Panc1 (cell line): ENCODE data around the gene TMX1. TPM values are rescaled to one million over a fixed set of nuclear protein-coding genes. Genes with fewer than 3 reads are reported as not detected.

Source experiments
- ATAC-seq: fragments of 200-7000 bp; cut with Tn5 transposase; 2 replicates; pipeline ENCODE4 v1.9.1; 2020; ENCODE audit warnings: mild to moderate bottlenecking, moderate library complexity
- BruUV-seq: library from RNA; stranded (reverse); fragments of 400-500 nt; replicated peaks from 2 replicates; lab custom pipeline; 2021; lab: Mats Ljungman, UMichigan
- CTCF ChIA-PET: fragments of 300-600 bp; sonication (Branson Sonifier 250); formaldehyde crosslinking; loops from one replicate; lab custom pipeline; 2022; ENCODE audit warnings: antibody characterized with exemption; lab: Charles Lee
- POLR2A ChIA-PET: fragments of 300-600 bp; sonication (Branson Sonifier 250); formaldehyde crosslinking; loops from one replicate; lab custom pipeline; 2022; ENCODE audit warnings: antibody characterized with exemption; lab: Charles Lee
- DNase-seq: peaks from one replicate; pipeline ENCODE4 v3.0.0-alpha.2; 2010; ENCODE audit warnings: low read depth, low spot score
- H3K27ac ChIP-seq: 2 replicates; pipeline ENCODE4 v1.5.1; 2011; ENCODE audit warnings: mild to moderate bottlenecking, low read length, inconsistent platforms
- H3K27me3 ChIP-seq: fragments of 200-500 bp; sonication (Bioruptor generic); 2 replicates; pipeline ENCODE4 v1.6.0; 2014; ENCODE audit warnings: low read length, inconsistent platforms; ENCODE audit not compliant: control insufficient read depth, insufficient read depth
- H3K36me3 ChIP-seq: fragments of 200-500 bp; sonication (Bioruptor generic); 2 replicates; pipeline ENCODE4 v1.5.1; 2014; ENCODE audit warnings: inconsistent platforms, mild to moderate bottlenecking, low read length, moderate library complexity; ENCODE audit not compliant: control insufficient read depth, insufficient read depth
- H3K4me1 ChIP-seq: 2 replicates; pipeline ENCODE4 v1.5.1; 2011; ENCODE audit warnings: inconsistent platforms, mild to moderate bottlenecking, low read length, moderate library complexity; ENCODE audit not compliant: control insufficient read depth, insufficient read depth
- H3K4me3 ChIP-seq, 2 experiments: 2 replicates each; pipeline ENCODE4 v1.5.1; 2011 to 2012; ENCODE audit warnings: low read depth in 2 of 2, low read length in 2 of 2, mild to moderate bottlenecking in 2 of 2, inconsistent platforms in 1 of 2, moderate library complexity in 1 of 2
- H3K9me3 ChIP-seq: fragments of 200-500 bp; sonication (Bioruptor generic); 2 replicates; pipeline ENCODE4 v1.5.1; 2014; ENCODE audit warnings: low read depth, mild to moderate bottlenecking, inconsistent platforms, low read length, moderate library complexity; ENCODE audit not compliant: control insufficient read depth, insufficient read depth
- CTCF ChIP-seq: fragments of 450-650 bp; IDR thresholded peaks from 2 replicates; pipeline ENCODE4 v1.5.1; 2017; ENCODE audit warnings: mild to moderate bottlenecking
- POLR2AphosphoS5 ChIP-seq: IDR thresholded peaks from 2 replicates; pipeline ENCODE4 v1.6.1; 2012; ENCODE audit warnings: mild to moderate bottlenecking, low read depth, low read length, moderate library complexity
- REST ChIP-seq, 2 experiments: IDR thresholded peaks; 2 replicates each; pipeline ENCODE4 v1.6.1; 2011 to 2012; ENCODE audit warnings: low read depth in 2 of 2, control low read depth in 1 of 2, low read length in 1 of 2, mild to moderate bottlenecking in 1 of 2, moderate library complexity in 1 of 2; ENCODE audit not compliant: insufficient read depth in 1 of 2
- SIN3A ChIP-seq: IDR thresholded peaks from 2 replicates; pipeline ENCODE4 v1.6.1; 2012; ENCODE audit warnings: low read depth, mild to moderate bottlenecking, low read length, moderate library complexity, borderline replicate concordance; ENCODE audit not compliant: insufficient read depth
- TCF7L2 ChIP-seq: IDR thresholded peaks from 2 replicates; pipeline ENCODE4 v1.6.1; 2011; ENCODE audit warnings: mild to moderate bottlenecking, low read depth, low read length, inconsistent platforms
- in situ Hi-C: cut with HindIII; loops from 2 replicates; pipeline ENCODE4 v1.10.0; 2016; ENCODE audit warnings: low sequenced_read_pairs, low pct_unique_long_range_greater_than_20kb
- intact Hi-C: fragments of 100-400 bp; cut with micrococcal nuclease; formaldehyde crosslinking; loops from one replicate; pipeline ENCODE4 v1.10.0; 2022; ENCODE audit not compliant: unreplicated experiment
- total RNA-seq: library from RNA; stranded (reverse); gene quantifications from one replicate; pipeline ENCODE4 v1.2.1, GENCODE V29; 2021; ENCODE audit not compliant: unreplicated experiment

TMX1 gene
- total RNA-seq, 1 experiment from 2014 or later, result 34.9 TPM

- Histone ChIP-seq H3K4me1 (no peaks in the 10 kb centered on the region), H3K27me3 (peaks cover 2% of the 10 kb centered on the region; the same call in 1 of the 2 replicates), H3K36me3 (no peaks in the 10 kb centered on the region), H3K4me3 (no peak overlapping the region), H3K27ac (no peak overlapping the region), H3K9me3 (no peaks in the 10 kb centered on the region)
- DNase-seq (no peak), ATAC-seq (no peak)
- ChIA-PET POLR2A (no interaction called here), CTCF (no interaction called here)
- intact Hi-C loops, result no loop called here
- in situ Hi-C loops, result no loop called here
- BruUV-seq, result no TSS peak
- TF ChIP-seq TCF7L2, result no peak
Observed at GRCh38 chr14:51202914-51203665, 37.0 kb upstream of the TMX1 start.

- intact Hi-C loops (no loop called here), in situ Hi-C loops (no loop called here)
- Histone ChIP-seq H3K4me1 (no peaks in the 10 kb centered on the region), H3K27ac (no peak overlapping the region), H3K27me3 (peaks cover 2% of the 10 kb centered on the region; the same call in 1 of the 2 replicates), H3K9me3 (no peaks in the 10 kb centered on the region), H3K36me3 (no peaks in the 10 kb centered on the region), H3K4me3 (no peak overlapping the region)
- TF ChIP-seq REST (IDR thresholded peaks at IDR 0.05; ENCODE audit: insufficient read depth in 1 of 2, low read depth in 2 of 2, low read length in 1 of 2), result no peak
- no peak for TF ChIP-seq SIN3A
- no TSS peak for BruUV-seq
- DNase-seq (no peak), ATAC-seq (no peak)
- ChIA-PET POLR2A (no interaction called here), CTCF (no interaction called here)
Observed at GRCh38 chr14:51203881-51204280, 36.2 kb upstream of the TMX1 start.

GRCh38 chr14:51205486-51205885, 34.6 kb upstream of the TMX1 start:
- in situ Hi-C loops (no loop called here), intact Hi-C loops (no loop called here)
- no peaks in the 10 kb centered on the region for H3K4me1 ChIP-seq
- ChIA-PET POLR2A (no interaction called here), CTCF (no interaction called here)
- no TSS peak for BruUV-seq
- TF ChIP-seq POLR2AphosphoS5, result no peak
- TF ChIP-seq CTCF, result no peak
- no peak for TF ChIP-seq REST (IDR thresholded peaks at IDR 0.05; ENCODE audit: insufficient read depth in 1 of 2, low read depth in 2 of 2, low read length in 1 of 2)
- TF ChIP-seq TCF7L2, result no peak
- TF ChIP-seq SIN3A, result no peak
- no peaks in the 10 kb centered on the region for H3K9me3 ChIP-seq
- H3K27ac ChIP-seq, result no peak overlapping the region
- H3K27me3 ChIP-seq, result 0 out of 2 replicates have a peak, but pooled peaks cover 2% of the 10 kb centered on the region
- ATAC-seq (no peak), DNase-seq (no peak)
- H3K36me3 ChIP-seq, result no peaks in the 10 kb centered on the region
- no peak overlapping the region for H3K4me3 ChIP-seq
